ENCODE measurements around the gene HSBP1.

DNA sequence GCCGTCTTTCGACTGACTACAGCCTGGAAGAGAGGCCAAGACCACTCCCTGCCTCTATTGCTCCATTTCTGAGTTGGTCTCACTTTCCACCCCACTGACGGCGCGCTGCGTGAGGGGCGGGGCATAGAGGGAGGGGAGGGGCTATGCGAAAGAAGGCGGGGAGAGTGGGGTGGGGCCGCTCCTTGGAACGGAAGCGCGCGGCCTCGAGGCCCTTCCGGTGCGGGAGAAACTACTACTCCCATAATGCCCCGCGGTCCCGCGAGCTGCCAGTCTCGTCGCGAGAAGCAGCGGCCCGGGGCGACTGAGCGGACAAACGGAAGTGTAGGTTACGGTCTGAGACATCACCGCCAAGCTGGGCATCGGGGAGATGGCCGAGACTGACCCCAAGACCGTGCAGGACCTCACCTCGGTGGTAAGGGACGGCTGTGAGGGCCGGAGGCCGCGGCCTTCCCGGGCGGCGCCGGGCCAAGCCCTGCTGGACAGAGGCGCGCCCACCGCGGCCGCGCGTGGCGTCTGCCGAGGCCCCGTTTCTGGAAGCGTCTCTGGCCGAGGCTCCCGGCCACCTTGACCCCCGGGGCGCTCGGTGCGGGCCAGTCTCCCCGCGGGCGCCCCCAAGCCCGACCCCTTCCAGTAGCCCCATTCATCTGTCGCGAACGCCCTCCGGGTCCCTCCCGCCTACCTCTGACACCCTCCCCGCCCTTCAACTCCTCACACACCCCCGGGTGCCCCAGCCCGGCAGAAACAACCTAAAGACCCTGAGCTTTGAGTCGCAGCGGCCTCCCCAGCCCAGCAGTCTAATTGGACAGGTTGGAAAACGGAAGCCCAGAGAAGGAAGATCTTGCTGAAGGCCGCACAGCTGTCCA lies at the start of gene HSBP1:
- TF ChIP-seq, protein P1, sequence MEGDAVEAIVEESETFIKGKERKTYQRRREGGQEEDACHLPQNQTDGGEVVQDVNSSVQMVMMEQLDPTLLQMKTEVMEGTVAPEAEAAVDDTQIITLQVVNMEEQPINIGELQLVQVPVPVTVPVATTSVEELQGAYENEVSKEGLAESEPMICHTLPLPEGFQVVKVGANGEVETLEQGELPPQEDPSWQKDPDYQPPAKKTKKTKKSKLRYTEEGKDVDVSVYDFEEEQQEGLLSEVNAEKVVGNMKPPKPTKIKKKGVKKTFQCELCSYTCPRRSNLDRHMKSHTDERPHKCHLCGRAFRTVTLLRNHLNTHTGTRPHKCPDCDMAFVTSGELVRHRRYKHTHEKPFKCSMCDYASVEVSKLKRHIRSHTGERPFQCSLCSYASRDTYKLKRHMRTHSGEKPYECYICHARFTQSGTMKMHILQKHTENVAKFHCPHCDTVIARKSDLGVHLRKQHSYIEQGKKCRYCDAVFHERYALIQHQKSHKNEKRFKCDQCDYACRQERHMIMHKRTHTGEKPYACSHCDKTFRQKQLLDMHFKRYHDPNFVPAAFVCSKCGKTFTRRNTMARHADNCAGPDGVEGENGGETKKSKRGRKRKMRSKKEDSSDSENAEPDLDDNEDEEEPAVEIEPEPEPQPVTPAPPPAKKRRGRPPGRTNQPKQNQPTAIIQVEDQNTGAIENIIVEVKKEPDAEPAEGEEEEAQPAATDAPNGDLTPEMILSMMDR (conservative IDR thresholded peaks at IDR 0.05 in 1 of 2, IDR thresholded peaks at IDR 0.05 in 1 of 2; ENCODE audit: low read depth in 1 of 2, low read length in 2 of 2), result no peak
- TF ChIP-seq EZH2 (IDR thresholded peaks at IDR 0.05; ENCODE audit: low read length, missing control alignments), result no peak

Data from fibroblast of lung (primary cell).